Kidney capillary endothelial cell (primary cell): Measurements from ENCODE around the gene PRX.
A peak's percentile ranks its signal among the peaks of the same experiment; 100 is the strongest.
"Not testable (repeated sequence)": the region's sequence is repeated elsewhere in the genome, so short reads cannot be mapped to it uniquely, and the experiment has no call there.

ENCODE experiments used
- DNase-seq: peaks from one replicate; pipeline ENCODE4 v3.0.0-alpha.2; 2018; ENCODE audit warnings: low spot score

PRX gene

GRCh38 chr19:40441719-40442253, 28.6 kb upstream of the PRX start:
- DNase-seq, result no peak

GRCh38 chr19:40438284-40438683, 25.1 kb upstream of the PRX start:
- no peak for DNase-seq

GRCh38 chr19:40433391-40434216, 20.4 kb upstream of the PRX start:
- peak; percentile 79 for DNase-seq

GRCh38 chr19:40432760-40433159, 19.6 kb upstream of the PRX start:
- DNase-seq, result not testable (repeated sequence)

GRCh38 chr19:40431698-40432097, 18.5 kb upstream of the PRX start:
- DNase-seq, result no peak

GRCh38 chr19:40430242-40430641, 17.1 kb upstream of the PRX start:
- DNase-seq, result not testable (repeated sequence)

- not testable (repeated sequence) for DNase-seq
These were observed 15.0 kb upstream of the PRX start for GRCh38 chr19:40428197-40428596.

- DNase-seq, result peak; percentile 95
These were observed 12.5 kb upstream of the PRX start, which contains the start of gene SERTAD1 for GRCh38 chr19:40425450-40426287. TSS of gene SERTAD1 (minus strand) at chr19:40425992. CDS start at chr19:40423546, 2,446 bp downstream.

- no peak for DNase-seq
These were observed 11.7 kb upstream of the PRX start for GRCh38 chr19:40424637-40425449.

- DNase-seq, result no peak
These were observed 10.8 kb upstream of the PRX start for GRCh38 chr19:40423938-40424337.

- no peak for DNase-seq
These were observed 9.8 kb upstream of the PRX start for GRCh38 chr19:40422748-40423566.

- DNase-seq, result no peak
These were observed 9.0 kb upstream of the PRX start for GRCh38 chr19:40421993-40422747.

GRCh38 chr19:40420766-40421765, 7.9 kb upstream of the PRX start:
- DNase-seq, result peak; percentile 87

- DNase-seq, result no peak
These were observed 7.2 kb upstream of the PRX start for GRCh38 chr19:40420451-40420765.

- no peak for DNase-seq
These were observed 6.6 kb upstream of the PRX start for GRCh38 chr19:40419780-40420179.

- DNase-seq, result no peak
These were observed 6.0 kb upstream of the PRX start for GRCh38 chr19:40419066-40419612.

- DNase-seq, result no peak
These were observed 4.9 kb upstream of the PRX start for GRCh38 chr19:40418040-40418439.

GRCh38 chr19:40417643-40417981, 4.4 kb upstream of the PRX start:
- DNase-seq, result no peak
